ENCODE measurements around the gene RAB7A. TPM values are rescaled to one million over a fixed set of nuclear protein-coding genes. Genes with fewer than 3 reads are reported as not detected.

The RAB7A gene
- total and polyA plus RNA-seq, 2 of the 4 experiments (the other 2 are of a cell fraction): 57.0 to 240 TPM

GRCh38 chr3:128725547-128726022 is 398 bp upstream of the RAB7A start:
- no TSS peak for BruUV-seq (replicated peaks)
- H2AK5ac ChIP-seq (ENCODE audit: low read depth, low read length): peak overlapping the region; percentile 41; the same call in 1 of the 2 replicates
- H3K23ac ChIP-seq (ENCODE audit: low read depth, low read length): no peak overlapping the region
- H3K18ac ChIP-seq (ENCODE audit: low read depth, low read length): peak overlapping the region; percentile 25; the same call in 1 of the 2 replicates
- H2AK9ac ChIP-seq (replicated peaks; ENCODE audit: low read depth, low read length, poor library complexity): no peak overlapping the region
- H3K4me2 ChIP-seq (ENCODE audit: low read depth, low read length): no peak overlapping the region
- peak overlapping the region; percentile 92 for H4K5ac ChIP-seq (ENCODE audit: low read depth, low read length)
- peaks cover under 1% of the 10 kb centered on the region for H3K9me1 ChIP-seq (ENCODE audit: insufficient read depth, low read length)
- H3K9ac ChIP-seq (ENCODE audit: low read depth, low read length): no peak overlapping the region
- peaks cover 0 to 25% of the 10 kb centered on the region in 2 experiments; a peak in 2 of 4 replicates for H3K79me1 ChIP-seq (ENCODE audit: low read depth in 1 of 2, low read length in 2 of 2)
- WGBS, 2 experiments (ENCODE audit: extremely low coverage in 2 of 2, insufficient read length in 1 of 2): 64% methylated on average over 5 of the region's 7 CpGs; no CpG with 5 or more reads in 1 of the 2 experiments
- CTCF ChIA-PET: no interaction called here
- peak overlapping the region; percentile 95 to 98 for H4K8ac ChIP-seq (ENCODE audit: low read depth in 2 of 2, low read length in 2 of 2)
- H2BK120ac ChIP-seq (ENCODE audit: low read depth, low read length): peak overlapping the region; percentile 54
- H2BK5ac ChIP-seq (ENCODE audit: low read depth, low read length, poor library complexity, severe bottlenecking): peak overlapping the region; percentile 66
- no peak overlapping the region for H3K27ac ChIP-seq (ENCODE audit: insufficient read depth, low read length)
- TF ChIP-seq SMC3 (IDR thresholded peaks at IDR 0.05; ENCODE audit: low read depth, low read length) (no peak), USF2 (IDR thresholded peaks at IDR 0.05; ENCODE audit: low read depth, low read length) (no peak), MAZ (IDR thresholded peaks at IDR 0.05; ENCODE audit: borderline replicate concordance, low read depth, low read length) (no peak), BHLHE40 (IDR thresholded peaks at IDR 0.05; ENCODE audit: low read depth, low read length) (no peak), MAFK (IDR thresholded peaks at IDR 0.05; ENCODE audit: low read depth, low read length) (no peak), RAD21 (IDR thresholded peaks at IDR 0.05; ENCODE audit: low read length) (no peak), POLR2A (IDR thresholded peaks at IDR 0.05; ENCODE audit: low read depth, low read length) (no peak), NFE2L2 (IDR thresholded peaks at IDR 0.05; ENCODE audit: low read depth, low read length) (no peak), FOS (IDR thresholded peaks at IDR 0.05; ENCODE audit: low read depth, low read length) (no peak), RFX5 (IDR thresholded peaks at IDR 0.05; ENCODE audit: low read depth, low read length) (no peak), MXI1 (IDR thresholded peaks at IDR 0.05; ENCODE audit: borderline replicate concordance, low read depth, low read length) (no peak), RCOR1 (IDR thresholded peaks at IDR 0.05; ENCODE audit: insufficient replicate concordance, low read length) (no peak), CEBPB (IDR thresholded peaks at IDR 0.05; ENCODE audit: low read depth, low read length) (no peak)
- peak overlapping the region; percentile 46 for H4K91ac ChIP-seq (ENCODE audit: insufficient read depth, low read depth, low read length)
- peak overlapping the region; percentile 53; the same call in 1 of the 3 replicates for H2BK15ac ChIP-seq (ENCODE audit: low read depth, low read length)
- dilution Hi-C loops (cut with HindIII; ENCODE audit: low sequenced_read_pairs, unreplicated experiment) (no loop called here), in situ Hi-C loops (cut with MboI; ENCODE audit: low sequenced_read_pairs) (no loop called here), intact Hi-C loops (cut with micrococcal nuclease) (loop anchor here (1.0 kb wide), 2 partner anchors 45 to 70 kb away; no protein-coding TSS in a partner anchor)
- H3K4ac ChIP-seq (ENCODE audit: low read depth, low read length): peak overlapping the region; percentile 51; the same call in 1 of the 2 replicates
- H3K56ac ChIP-seq (ENCODE audit: extremely low read depth, insufficient read depth, low read length): no peak overlapping the region
- peaks cover 9% of the 10 kb centered on the region for H3K27me3 ChIP-seq (ENCODE audit: control insufficient read depth, insufficient read depth, low read length)
- POLR2A ChIA-PET (ENCODE audit: unreplicated experiment): no interaction called here
- ATAC-seq (ENCODE audit: low read depth) (no peak), DNase-seq (no peak)
- H4K20me1 ChIP-seq (ENCODE audit: insufficient read depth, low read length): peaks cover 46% of the 10 kb centered on the region
- H3K4me1 ChIP-seq (ENCODE audit: control insufficient read depth, insufficient read depth, low read length): peaks cover 7% of the 10 kb centered on the region
- H3K14ac ChIP-seq (replicated peaks; ENCODE audit: low read depth, low read length): peak overlapping the region; percentile 80
- H3K36me3 ChIP-seq (ENCODE audit: control insufficient read depth, insufficient read depth, low read length): no peaks in the 10 kb centered on the region; the same call in 1 of the 2 replicates
- H2BK20ac ChIP-seq (ENCODE audit: low read depth, low read length): peak overlapping the region; percentile 26; the same call in 1 of the 2 replicates
- H3K9me3 ChIP-seq (ENCODE audit: control insufficient read depth, insufficient read depth, low read length): no peaks in the 10 kb centered on the region
- H2AFZ ChIP-seq (replicated peaks; ENCODE audit: low read length, poor library complexity): peak overlapping the region; percentile 74
- H3K4me3 ChIP-seq (ENCODE audit: insufficient read depth, low read depth, low read length): no peak overlapping the region
